Endodermal cell (in vitro differentiated cells): ENCODE results near the gene SCD5. TPM values are rescaled to one million over a fixed set of nuclear protein-coding genes. Genes with fewer than 3 reads are reported as not detected.

Experiments
- DNase-seq: peaks from one replicate; pipeline ENCODE4 v3.0.0-alpha.2; 2017
- H3K27ac ChIP-seq: 2 replicates; pipeline ENCODE4 v1.5.1; 2013; ENCODE audit warnings: mild to moderate bottlenecking, low read depth, low read length, moderate library complexity
- H3K27me3 ChIP-seq: 2 replicates; pipeline ENCODE4 v1.6.1; 2013; ENCODE audit warnings: mild to moderate bottlenecking, low read length, moderate library complexity; ENCODE audit not compliant: insufficient read depth, control insufficient read depth, poor library complexity, severe bottlenecking
- H3K36me3 ChIP-seq: 2 replicates; pipeline ENCODE4 v1.7.0; 2013; ENCODE audit warnings: mild to moderate bottlenecking, low read length, moderate library complexity; ENCODE audit not compliant: control insufficient read depth, insufficient read depth
- H3K4me1 ChIP-seq: one replicate; pipeline ENCODE4 v1.7.0; 2013; ENCODE audit warnings: low read length; ENCODE audit not compliant: control insufficient read depth, insufficient read depth
- H3K4me3 ChIP-seq: 2 replicates; pipeline ENCODE4 v1.5.1; 2013; ENCODE audit warnings: mild to moderate bottlenecking, low read length, moderate library complexity
- H3K9ac ChIP-seq: 2 replicates; pipeline ENCODE4 v1.6.1; 2013; ENCODE audit warnings: mild to moderate bottlenecking, low read length, moderate library complexity; ENCODE audit not compliant: poor library complexity, severe bottlenecking; ENCODE audit errors: extremely low read depth
- H3K9me3 ChIP-seq: 2 replicates; pipeline ENCODE4 v1.6.1; 2013; ENCODE audit warnings: mild to moderate bottlenecking, low read length, moderate library complexity; ENCODE audit not compliant: control insufficient read depth
- H3K27ac Mint-ChIP-seq: 2 replicates; pipeline ENCODE4 v1.8.0; 2020; ENCODE audit warnings: mixed read lengths
- H3K27me3 Mint-ChIP-seq: 2 replicates; pipeline ENCODE4 v1.8.0; 2021; ENCODE audit warnings: mild to moderate bottlenecking, mixed read lengths; ENCODE audit not compliant: insufficient read depth
- H3K36me3 Mint-ChIP-seq: 2 replicates; pipeline ENCODE4 v1.8.0; 2020; ENCODE audit warnings: low read depth, mixed read lengths
- H3K4me1 Mint-ChIP-seq: 2 replicates; pipeline ENCODE4 v1.8.0; 2020; ENCODE audit warnings: mixed read lengths
- H3K4me3 Mint-ChIP-seq: 2 replicates; pipeline ENCODE4 v1.8.0; 2020; ENCODE audit warnings: mild to moderate bottlenecking, moderate library complexity, mixed read lengths
- H3K9me3 Mint-ChIP-seq: 2 replicates; pipeline ENCODE4 v1.8.0; 2020; ENCODE audit warnings: mild to moderate bottlenecking, mixed read lengths
- WGBS, 2 experiments: methylation state at CpG; one replicate each; pipeline versions ENCODE4 v1.1.5 to v1.1.7; 2013; ENCODE audit warnings: missing lambda C conversion rate in 2 of 2, mixed read lengths in 1 of 2; ENCODE audit not compliant: insufficient coverage in 1 of 2, insufficient read length in 1 of 2; 5-methylcytosine and 5-hydroxymethylcytosine counted together
- total RNA-seq, 2 donors: library from RNA; stranded (reverse); fragmentation: NEBNext Ultra II Directional in 1 of 2; extraction: Animal tissue kit (Norgen Biotek cat#: 25700) in 1 of 2; gene quantifications; 2 replicates in 1 of 2; 3 replicates in 1 of 2; pipeline ENCODE4 v1.2.1, GENCODE V29; 2021
- TF ChIP-seq, protein P1 (sequence below): fragments of 200-600 bp; sonication (generic); conservative IDR thresholded peaks from 2 replicates; pipeline ENCODE4 v1.5.0; 2021; ENCODE audit warnings: antibody characterized with exemption, mild to moderate bottlenecking

The SCD5 gene
- total RNA-seq, 2 donors from 2014 or later = 3.2 to 5.2 TPM

DNA sequence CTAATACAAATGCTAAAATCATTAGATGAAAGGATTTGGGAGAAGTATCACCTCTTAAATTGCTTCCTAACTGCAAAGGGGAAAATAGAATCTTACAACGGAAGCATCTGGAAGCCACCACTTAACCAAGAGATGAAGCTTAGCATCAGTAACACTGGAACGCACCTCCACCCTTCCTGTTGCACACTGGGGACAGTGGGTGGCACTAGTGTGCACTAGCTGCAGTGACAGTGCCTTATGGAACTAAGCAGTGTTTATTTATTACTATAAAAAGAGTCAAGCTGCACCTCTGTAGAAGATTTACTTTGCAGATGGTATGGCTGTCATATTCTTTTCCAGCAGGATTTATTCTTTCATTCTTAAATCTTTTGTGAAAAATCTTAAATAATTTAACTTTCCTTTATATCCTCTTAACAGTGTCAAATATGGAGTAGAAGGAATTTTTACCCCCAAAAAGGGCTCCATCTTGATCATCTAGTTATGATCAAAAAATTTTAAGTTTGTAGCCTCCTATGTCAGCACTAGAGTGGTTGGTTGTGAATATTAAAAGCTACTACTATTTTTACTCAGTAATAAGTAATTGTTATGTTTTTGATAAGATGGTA is 76.7 kb downstream of the SCD5 start:
- Mint-ChIP-seq H3K4me1 (peaks cover 7% of the 10 kb centered on the region), H3K27ac (no peak overlapping the region), H3K9me3 (no peaks in the 10 kb centered on the region), H3K36me3 (peaks cover 2% of the 10 kb centered on the region), H3K4me3 (no peak overlapping the region), H3K27me3 (peaks cover 6% of the 10 kb centered on the region)
- H3K9ac ChIP-seq = no peak overlapping the region
- TF ChIP-seq, protein P1, sequence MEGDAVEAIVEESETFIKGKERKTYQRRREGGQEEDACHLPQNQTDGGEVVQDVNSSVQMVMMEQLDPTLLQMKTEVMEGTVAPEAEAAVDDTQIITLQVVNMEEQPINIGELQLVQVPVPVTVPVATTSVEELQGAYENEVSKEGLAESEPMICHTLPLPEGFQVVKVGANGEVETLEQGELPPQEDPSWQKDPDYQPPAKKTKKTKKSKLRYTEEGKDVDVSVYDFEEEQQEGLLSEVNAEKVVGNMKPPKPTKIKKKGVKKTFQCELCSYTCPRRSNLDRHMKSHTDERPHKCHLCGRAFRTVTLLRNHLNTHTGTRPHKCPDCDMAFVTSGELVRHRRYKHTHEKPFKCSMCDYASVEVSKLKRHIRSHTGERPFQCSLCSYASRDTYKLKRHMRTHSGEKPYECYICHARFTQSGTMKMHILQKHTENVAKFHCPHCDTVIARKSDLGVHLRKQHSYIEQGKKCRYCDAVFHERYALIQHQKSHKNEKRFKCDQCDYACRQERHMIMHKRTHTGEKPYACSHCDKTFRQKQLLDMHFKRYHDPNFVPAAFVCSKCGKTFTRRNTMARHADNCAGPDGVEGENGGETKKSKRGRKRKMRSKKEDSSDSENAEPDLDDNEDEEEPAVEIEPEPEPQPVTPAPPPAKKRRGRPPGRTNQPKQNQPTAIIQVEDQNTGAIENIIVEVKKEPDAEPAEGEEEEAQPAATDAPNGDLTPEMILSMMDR = peak; percentile 65
- peaks cover 3% of the 10 kb centered on the region for H3K36me3 ChIP-seq
- H3K9me3 ChIP-seq = no peaks in the 10 kb centered on the region
- no peaks in the 10 kb centered on the region for H3K27me3 ChIP-seq
- 75 to 85% methylated on average over 1 to 2 of the region's 2 CpGs for WGBS, 2 experiments
- H3K4me1 ChIP-seq = no peaks in the 10 kb centered on the region
- no peak overlapping the region for H3K27ac ChIP-seq
- no peak overlapping the region for H3K4me3 ChIP-seq
- no peak for DNase-seq

DNA sequence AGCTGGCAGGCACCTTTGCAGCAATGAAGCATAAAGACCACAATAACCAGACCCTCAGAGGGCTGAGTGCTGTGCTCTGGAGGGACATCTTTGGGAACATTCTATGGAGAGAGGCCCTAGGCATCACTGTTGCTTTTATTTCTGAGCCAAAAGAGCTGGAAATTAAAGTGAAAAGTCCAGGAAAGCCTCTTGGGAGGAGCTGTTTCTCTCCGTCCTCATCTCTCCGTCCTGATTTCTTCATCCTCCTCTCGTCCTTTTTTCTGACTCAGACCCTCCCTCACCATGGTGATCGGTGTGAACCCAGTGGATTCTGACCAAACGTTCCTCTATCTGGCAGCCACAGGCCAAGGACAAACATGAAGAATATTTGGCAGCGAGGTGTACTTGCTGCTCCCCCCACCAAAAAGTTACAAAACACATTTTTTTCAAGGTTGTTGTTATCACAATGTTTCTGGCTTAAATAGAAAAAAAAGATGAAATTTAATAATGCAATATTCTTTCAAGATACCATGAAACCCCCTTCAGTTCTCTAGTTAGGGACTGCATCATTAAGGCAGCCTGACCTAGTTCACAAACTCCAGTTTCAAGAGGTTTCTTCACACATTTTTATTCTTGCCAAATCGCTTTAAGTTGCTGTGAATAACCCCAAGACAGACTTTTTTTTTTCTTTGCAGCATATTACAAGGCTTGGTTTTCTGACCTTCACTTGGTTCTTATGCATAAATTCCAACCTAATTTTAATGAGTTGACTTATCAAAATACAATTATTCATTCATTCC is 80.2 kb downstream of the SCD5 start:
- no peak overlapping the region for H3K4me3 Mint-ChIP-seq
- Histone ChIP-seq H3K27me3 (no peaks in the 10 kb centered on the region), H3K9ac (no peak overlapping the region), H3K36me3 (no peaks in the 10 kb centered on the region), H3K9me3 (no peaks in the 10 kb centered on the region), H3K4me1 (no peaks in the 10 kb centered on the region), H3K27ac (no peak overlapping the region), H3K4me3 (no peak overlapping the region)
- no peak overlapping the region for H3K27ac Mint-ChIP-seq
- H3K4me1 Mint-ChIP-seq = peaks cover 14% of the 10 kb centered on the region
- peaks cover 23% of the 10 kb centered on the region for H3K27me3 Mint-ChIP-seq
- H3K9me3 Mint-ChIP-seq = no peaks in the 10 kb centered on the region
- WGBS, 2 experiments = 89 to 96% methylated on average over 4 to 7 of the region's 7 CpGs
- TF ChIP-seq, protein P1 = no peak
- H3K36me3 Mint-ChIP-seq = no peaks in the 10 kb centered on the region
- no peak for DNase-seq

DNA sequence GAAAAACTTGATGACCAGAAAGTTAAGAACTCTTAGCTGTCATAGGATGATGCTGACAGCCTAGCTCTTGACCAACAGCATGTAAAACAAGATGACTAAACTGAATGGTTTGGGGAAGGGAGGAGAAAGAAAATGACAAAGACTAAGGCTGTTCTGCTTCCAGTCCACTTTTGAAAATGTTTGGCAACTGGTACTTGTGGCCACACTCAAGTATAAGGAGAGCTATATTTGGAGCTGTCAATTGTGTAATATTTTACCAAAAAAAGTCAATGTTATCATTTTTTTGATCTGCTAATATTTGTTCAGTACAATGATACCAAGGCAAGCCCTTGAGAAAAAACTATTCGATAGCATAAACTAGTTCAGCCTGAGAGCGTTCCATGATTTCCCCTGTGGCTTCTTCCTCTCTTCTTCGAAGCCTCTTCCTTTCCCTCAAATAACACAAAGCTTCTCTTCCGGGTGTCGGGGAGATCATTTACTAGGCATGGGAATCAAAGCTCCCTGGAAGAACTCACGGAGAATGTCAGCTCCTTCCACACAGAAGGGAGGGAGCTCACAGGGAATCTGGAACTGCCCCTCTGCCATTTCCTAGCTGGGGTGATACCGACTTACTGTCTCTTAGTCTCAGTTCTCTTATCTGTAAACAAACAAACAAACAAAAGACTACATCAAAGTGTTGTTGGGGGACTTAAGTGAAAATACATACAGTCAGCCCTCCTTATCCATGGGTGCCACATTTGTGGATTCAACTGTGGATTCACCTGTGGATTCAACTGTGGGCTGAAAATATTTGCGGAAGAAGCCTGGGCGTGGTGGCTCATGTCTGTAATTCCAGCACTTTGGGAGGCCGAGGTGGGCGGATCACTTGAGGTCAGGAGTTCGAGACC is 82.6 kb downstream of the SCD5 start:
- peak overlapping the region; percentile 16 for H3K4me3 Mint-ChIP-seq
- H3K27me3 Mint-ChIP-seq = peaks cover 32% of the 10 kb centered on the region
- H3K27ac ChIP-seq = peak overlapping the region; percentile 52
- H3K4me1 ChIP-seq = no peaks in the 10 kb centered on the region
- H3K36me3 ChIP-seq = no peaks in the 10 kb centered on the region
- H3K36me3 Mint-ChIP-seq = no peaks in the 10 kb centered on the region
- H3K27me3 ChIP-seq = no peaks in the 10 kb centered on the region
- H3K27ac Mint-ChIP-seq = peak overlapping the region; percentile 95
- TF ChIP-seq, protein P1 = no peak
- no peak overlapping the region for H3K4me3 ChIP-seq
- H3K9me3 ChIP-seq = no peaks in the 10 kb centered on the region
- H3K9ac ChIP-seq = peak overlapping the region; percentile 49
- peak; percentile 87 for DNase-seq
- H3K4me1 Mint-ChIP-seq = peaks cover 17% of the 10 kb centered on the region
- H3K9me3 Mint-ChIP-seq = no peaks in the 10 kb centered on the region
- 47 to 71% methylated on average over 9 to 12 of the region's 12 CpGs for WGBS, 2 experiments
